ENCODE data around the gene CYP2A7.
"Not testable (repeated sequence)": the region's sequence is repeated elsewhere in the genome, so short reads cannot be mapped to it uniquely, and the experiment has no call there.

DNA sequence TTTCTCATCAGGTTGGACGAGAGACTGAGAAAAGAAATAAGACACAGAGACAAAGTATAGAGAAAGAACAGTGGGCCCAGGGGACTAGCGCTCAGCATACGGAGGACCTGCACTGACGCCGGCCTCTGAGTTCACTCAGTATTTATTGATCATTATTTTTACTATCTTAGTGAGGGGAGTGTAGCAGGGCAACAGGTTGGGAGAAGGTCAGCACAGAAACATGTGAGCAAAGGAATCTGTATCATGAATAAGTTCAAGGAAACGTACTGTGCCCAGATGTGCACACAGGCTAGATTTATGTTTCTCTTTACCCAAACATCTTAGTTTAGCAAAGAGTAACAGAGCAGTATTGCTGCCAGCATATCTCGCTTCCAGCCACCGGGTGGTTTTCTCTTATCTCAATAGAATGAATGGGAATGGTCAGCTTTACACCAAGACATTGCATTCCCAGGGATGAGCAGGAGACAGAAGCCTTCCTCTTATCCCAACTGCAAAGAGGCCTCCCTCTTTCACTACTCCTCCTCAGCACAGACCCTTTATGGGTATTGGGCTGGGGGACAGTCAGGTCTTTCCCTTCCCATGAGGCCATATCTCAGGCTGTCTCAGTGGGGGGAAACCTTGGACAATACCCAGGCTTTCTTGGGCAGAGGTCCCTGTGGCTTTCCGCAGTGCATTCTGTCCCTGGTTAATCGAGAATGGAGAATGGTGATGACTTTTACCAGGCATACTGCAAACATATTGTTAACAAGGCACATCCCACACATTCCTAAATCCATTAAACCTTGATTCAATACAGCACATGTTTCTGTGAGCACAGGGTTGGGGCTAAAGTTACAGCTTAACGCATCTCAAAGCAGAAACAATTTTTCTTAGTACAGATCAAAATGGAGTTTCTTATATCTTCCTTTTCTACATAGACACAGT is 40.5 kb upstream of the CYP2A7 start:
- TF ChIP-seq CTCF, POLR2A, POLR2AphosphoS5 (IDR thresholded peaks at IDR 0.05): not testable (repeated sequence)

Measured in gastroesophageal sphincter (tissue), 3 donors.